Left lung (tissue), 10 donors: Measurements from ENCODE around the gene PKNOX2. TPM values are rescaled to one million over a fixed set of nuclear protein-coding genes. Genes with fewer than 3 reads are reported as not detected.

Experiments used
- ATAC-seq: fragments of 200-7000 bp; cut with Tn5 transposase; one replicate; pipeline ENCODE4 v1.9.1; 2020; ENCODE audit warnings: moderate library complexity
- DNase-seq, 4 donors: peaks; one replicate each; pipeline ENCODE4 v3.0.0-alpha.2; 2013 to 2020
- H3K27ac ChIP-seq, 2 donors: fragments of 200-600 bp; sonication (generic) in 1 of 2; one replicate each; pipeline versions ENCODE4 v1.5.0 to v1.8.0; 2020 to 2021
- H3K27me3 ChIP-seq, 2 donors: fragments of 200-600 bp; sonication (generic) in 1 of 2; one replicate each; pipeline versions ENCODE4 v1.5.0 to v1.8.0; 2020 to 2021
- H3K36me3 ChIP-seq, 2 donors: fragments of 200-600 bp; sonication (generic) in 1 of 2; one replicate each; pipeline versions ENCODE4 v1.5.0 to v1.8.0; 2020 to 2021
- H3K4me1 ChIP-seq, 2 donors: fragments of 200-600 bp; one replicate each; pipeline ENCODE4 v1.8.0; 2021
- H3K4me3 ChIP-seq, 2 donors: fragments of 200-600 bp; sonication (generic) in 1 of 2; one replicate each; pipeline versions ENCODE4 v1.5.0 to v1.8.0; 2020 to 2021; ENCODE audit warnings: mild to moderate bottlenecking in 1 of 2
- H3K9me3 ChIP-seq, 2 donors: fragments of 200-600 bp; sonication (generic) in 1 of 2; one replicate each; pipeline versions ENCODE4 v1.5.0 to v1.8.0; 2020 to 2021
- CTCF ChIP-seq, 2 donors: fragments of 200-600 bp; sonication (generic) in 1 of 2; IDR thresholded peaks; one replicate each; pipeline versions ENCODE4 v1.5.0 to v1.8.0; 2021; ENCODE audit warnings: antibody characterized with exemption in 2 of 2
- intact Hi-C, 2 donors: fragments of 100-400 bp; cut with DNase I; formaldehyde crosslinking; loops; one replicate each; pipeline versions ENCODE4 v1.11.2 to v1.14.2; 2022
- polyA plus RNA-seq, 6 donors: library from polyadenylated mRNA; unstranded; fragments of 120-200 nt; gene quantifications; one replicate each; pipeline ENCODE4 v1.2.1, GENCODE V29; 2013; ENCODE audit not compliant: insufficient read length in 6 of 6
- total RNA-seq, 2 donors: library from RNA; stranded (reverse); fragmentation: NEBNext Ultra II Directional; extraction: Animal tissue kit (Norgen Biotek cat#: 25700); gene quantifications; one replicate each; pipeline ENCODE4 v1.2.1, GENCODE V29; 2021
- donor health status: DM: no; HTN: yes; CAD: no.
- donor health status: DM: no; HTN: no; CAD: no.

Gene PKNOX2
- total and polyA plus RNA-seq, 8 donors: 6.7 to 18.9 (median 16.7) TPM

- ATAC-seq (no peak), DNase-seq (no peak)
- Histone ChIP-seq H3K4me1 (peaks cover 0 to 2% of the 10 kb centered on the region in 2 donors), H3K36me3 (no peaks in the 10 kb centered on the region), H3K27ac (no peak overlapping the region), H3K9me3 (no peaks in the 10 kb centered on the region), H3K4me3 (no peak overlapping the region), H3K27me3 (peaks cover 0 to 28% of the 10 kb centered on the region in 2 donors)
- no peak for TF ChIP-seq CTCF (IDR thresholded peaks at IDR 0.05)
- intact Hi-C loops: no loop called here
These were observed 103.0 kb downstream of the PKNOX2 start for GRCh38 chr11:125267548-125267947.

- Histone ChIP-seq H3K27ac (no peak overlapping the region), H3K36me3 (no peaks in the 10 kb centered on the region), H3K9me3 (no peaks in the 10 kb centered on the region), H3K4me1 (peaks cover 0 to 2% of the 10 kb centered on the region in 2 donors), H3K4me3 (no peak overlapping the region), H3K27me3 (peaks cover 0 to 18% of the 10 kb centered on the region in 2 donors)
- no peak for ATAC-seq
- DNase-seq: no peak
- no peak for TF ChIP-seq CTCF (IDR thresholded peaks at IDR 0.05)
- intact Hi-C loops: no loop called here
These were observed 104.1 kb downstream of the PKNOX2 start for GRCh38 chr11:125268611-125269010.

- DNase-seq: no peak
- no peaks in the 10 kb centered on the region for H3K4me1 ChIP-seq
- intact Hi-C loops: no loop called here
These were observed 105.6 kb downstream of the PKNOX2 start for GRCh38 chr11:125270106-125270505.

GRCh38 chr11:125270711-125271110 is 106.2 kb downstream of the PKNOX2 start:
- Histone ChIP-seq H3K9me3 (no peaks in the 10 kb centered on the region), H3K27me3 (no peaks in the 10 kb centered on the region), H3K27ac (no peak overlapping the region), H3K36me3 (no peaks in the 10 kb centered on the region), H3K4me1 (no peaks in the 10 kb centered on the region), H3K4me3 (no peak overlapping the region)
- ATAC-seq (peak; percentile 54), DNase-seq (no peak)
- no peak for TF ChIP-seq CTCF (IDR thresholded peaks at IDR 0.05)
- intact Hi-C loops: no loop called here

More at GRCh38 chr11:125270106-125270505, 105.6 kb downstream of the PKNOX2 start:
- Histone ChIP-seq H3K4me3 (no peak overlapping the region), H3K9me3 (no peaks in the 10 kb centered on the region), H3K27me3 (peaks cover 0 to 5% of the 10 kb centered on the region in 2 donors), H3K27ac (no peak overlapping the region), H3K36me3 (no peaks in the 10 kb centered on the region)
- TF ChIP-seq CTCF (IDR thresholded peaks at IDR 0.05): no peak
- no peak for ATAC-seq

- intact Hi-C loops: no loop called here
- Histone ChIP-seq H3K27ac (no peak overlapping the region), H3K4me1 (no peaks in the 10 kb centered on the region), H3K27me3 (no peaks in the 10 kb centered on the region), H3K9me3 (no peaks in the 10 kb centered on the region), H3K36me3 (no peaks in the 10 kb centered on the region), H3K4me3 (no peak overlapping the region)
- no peak for TF ChIP-seq CTCF (IDR thresholded peaks at IDR 0.05)
- DNase-seq (no peak), ATAC-seq (no peak)
These were observed 107.0 kb downstream of the PKNOX2 start for GRCh38 chr11:125271483-125272091.
